NCI-H460 (cell line): ENCODE data around the gene TRIM15. TPM values are rescaled to one million over a fixed set of nuclear protein-coding genes. Genes with fewer than 3 reads are reported as not detected.

ENCODE experiments used
- DNase-seq: peaks from one replicate; pipeline ENCODE4 v3.0.0-alpha.2; 2016; ENCODE audit warnings: low read depth; ENCODE audit errors: extremely low read depth
- total RNA-seq: library from RNA; depleted of rRNA; stranded (reverse); fragments of >200 nt; shearing (Covaris generic); gene quantifications from 2 replicates; pipeline ENCODE4 v1.2.3, GENCODE V29; 2014

Gene TRIM15
- total RNA-seq, 1 experiment from 2014 or later, result not detected

DNA sequence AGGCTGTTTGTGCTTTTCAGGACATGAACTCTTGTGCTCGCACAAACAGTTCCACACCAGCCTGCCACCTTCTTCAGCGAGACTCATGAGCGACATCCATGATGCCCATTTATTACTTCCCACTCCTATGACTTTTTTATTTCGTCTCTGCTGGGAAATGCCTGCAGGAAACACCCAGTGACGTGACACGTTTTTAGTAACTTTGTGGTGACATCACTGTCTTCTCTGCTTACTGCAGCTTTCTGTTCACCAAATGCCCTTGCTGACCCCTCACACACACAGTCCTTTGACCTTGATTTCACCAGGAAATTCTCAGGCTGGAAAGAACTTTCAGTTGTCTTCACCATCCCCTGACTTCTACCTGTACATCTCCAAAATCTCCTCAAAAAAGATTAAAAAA is 18.5 kb upstream of the TRIM15 start:
- no peak for DNase-seq

DNA sequence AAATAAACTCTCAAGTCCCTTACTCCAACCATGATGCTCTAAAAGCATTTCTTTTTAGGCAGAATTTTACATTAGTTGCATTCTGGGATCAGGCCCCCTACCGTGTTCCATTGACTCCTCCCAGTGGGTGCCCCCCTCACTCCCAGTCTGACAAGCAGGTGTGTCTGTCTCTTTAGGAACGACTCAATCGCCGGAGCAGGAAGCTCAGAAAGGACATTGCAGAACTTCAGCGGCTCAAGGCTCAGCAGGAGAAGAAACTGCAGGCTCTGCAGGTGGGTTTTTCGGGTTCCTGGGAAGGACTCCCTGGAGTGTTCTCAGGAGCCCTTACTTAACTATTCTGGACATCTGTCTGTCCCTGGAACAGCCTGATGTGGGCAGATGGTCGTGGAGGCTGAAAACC is 17.5 kb upstream of the TRIM15 start:
- no peak for DNase-seq

DNA sequence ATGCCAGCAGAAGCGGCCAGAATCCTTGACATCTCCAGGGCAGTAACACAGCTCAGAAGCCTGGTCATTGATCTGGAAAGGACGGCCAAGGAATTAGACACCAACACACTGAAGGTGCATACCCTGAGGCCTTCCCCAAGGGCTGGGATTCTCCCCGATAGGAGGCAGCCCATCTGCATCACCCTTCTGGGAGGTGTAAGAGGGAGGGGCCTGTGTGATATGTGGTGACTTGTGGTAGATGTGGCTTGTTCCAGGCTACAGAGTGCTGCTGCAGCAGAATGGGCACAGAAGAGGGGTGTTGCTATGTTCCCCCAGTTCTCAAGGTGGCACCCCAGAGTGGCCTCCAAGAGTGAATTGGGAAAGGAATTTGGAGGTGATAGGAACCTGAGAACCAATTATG is 16.2 kb upstream of the TRIM15 start:
- no peak for DNase-seq

DNA sequence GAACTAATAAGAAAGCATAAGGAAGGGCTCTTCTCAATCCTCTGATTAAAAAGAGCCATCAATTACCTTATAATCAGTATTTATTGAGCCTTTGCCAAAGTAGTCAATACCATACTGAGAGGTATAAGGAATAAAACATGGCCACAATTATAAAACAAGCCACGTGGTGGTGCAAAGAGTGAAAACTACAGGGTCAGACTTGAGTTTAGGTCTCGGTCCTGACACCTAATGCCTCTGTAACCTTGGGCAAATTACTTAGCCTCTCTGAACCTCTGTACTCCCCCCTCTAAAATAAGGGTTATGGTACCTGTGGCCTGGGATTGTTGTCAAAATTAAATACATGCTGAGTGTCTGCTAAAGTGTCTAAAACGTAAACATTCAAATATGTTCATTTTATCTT is 14.1 kb upstream of the TRIM15 start:
- no peak for DNase-seq

DNA sequence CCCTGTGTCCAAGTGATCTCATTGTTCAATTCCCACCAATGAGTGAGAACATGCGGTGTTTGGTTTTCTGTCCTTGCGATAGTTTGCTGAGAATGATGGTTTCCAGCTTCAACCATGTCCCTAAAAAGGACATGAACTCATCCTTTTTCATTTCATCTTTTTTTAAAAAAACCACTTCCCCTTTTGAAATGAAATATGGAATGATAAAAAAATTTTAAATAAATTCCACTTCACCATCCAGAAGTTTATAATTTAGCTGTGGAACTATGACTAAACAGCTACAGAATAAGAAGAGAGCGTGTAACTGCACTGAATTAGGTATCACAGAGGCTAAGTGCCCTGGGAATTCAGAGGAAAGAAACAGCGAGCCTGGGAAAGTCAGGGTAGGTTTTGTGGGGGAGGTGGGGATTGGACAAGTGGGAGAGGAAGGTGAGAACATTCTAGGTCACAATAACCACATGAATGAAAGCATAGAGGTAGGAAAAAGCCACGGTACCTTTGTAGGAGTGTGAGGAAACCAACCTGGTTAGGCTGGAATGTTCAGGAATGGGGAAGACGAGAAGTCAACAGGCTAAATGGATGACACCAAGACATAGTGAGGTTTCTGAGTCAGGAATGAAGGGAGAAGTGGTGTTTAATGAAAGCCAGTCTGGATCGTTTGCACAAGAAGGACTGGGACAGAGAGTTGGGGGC is 13.3 kb upstream of the TRIM15 start:
- DNase-seq, result no peak

DNA sequence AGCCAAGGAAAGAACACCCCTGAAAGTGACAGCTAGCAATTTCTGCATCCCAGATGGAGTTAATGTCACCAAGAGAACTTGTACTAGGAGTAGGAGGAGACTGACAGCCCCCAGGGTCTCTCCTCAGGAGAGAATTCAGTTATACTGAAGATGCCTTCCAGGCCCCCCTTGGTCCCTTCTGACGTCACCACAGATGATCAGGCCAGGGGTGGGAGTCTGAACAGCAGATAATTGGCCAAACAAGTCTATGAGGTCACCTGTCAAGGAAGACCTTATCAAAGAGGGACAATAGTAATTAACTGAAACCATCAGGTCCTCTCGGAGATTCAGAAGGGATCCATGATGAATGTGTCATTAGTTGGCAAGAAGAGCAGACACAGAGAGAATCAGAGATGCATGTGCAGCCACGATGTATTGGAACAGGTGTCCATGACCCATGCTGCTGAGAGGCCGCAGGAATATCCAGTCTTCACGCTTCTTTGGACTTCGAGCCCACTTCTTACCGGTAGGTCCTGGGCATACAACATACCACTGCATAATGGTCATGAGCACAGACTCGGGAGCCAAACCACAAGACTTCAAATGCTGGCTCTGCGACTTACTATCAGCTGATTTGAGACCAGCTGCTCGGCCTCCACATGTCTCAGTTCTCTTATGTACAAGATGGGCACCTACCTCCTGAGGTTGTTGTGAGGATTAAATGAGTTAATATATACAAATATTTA is 12.5 kb upstream of the TRIM15 start:
- DNase-seq, result no peak

DNA sequence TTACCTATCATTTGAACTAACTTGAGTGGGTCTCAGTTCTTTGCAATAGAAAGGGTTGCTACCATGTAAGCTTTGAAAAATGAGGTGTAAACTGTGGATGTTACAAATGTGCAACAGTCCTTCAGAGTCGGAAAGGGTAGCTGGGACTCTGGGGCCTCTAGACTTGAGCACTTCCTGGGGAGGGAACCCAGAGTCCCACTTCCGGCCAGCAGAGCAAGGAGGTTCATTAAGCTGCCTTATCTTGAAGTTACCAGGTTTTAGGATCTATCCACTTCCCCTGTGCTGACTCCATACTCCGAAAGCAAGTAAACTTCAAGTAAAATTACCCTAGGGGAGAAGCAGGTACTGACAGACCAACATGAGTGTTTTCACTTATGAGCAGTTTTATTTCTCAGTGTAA is 11.8 kb upstream of the TRIM15 start:
- DNase-seq, result no peak

DNA sequence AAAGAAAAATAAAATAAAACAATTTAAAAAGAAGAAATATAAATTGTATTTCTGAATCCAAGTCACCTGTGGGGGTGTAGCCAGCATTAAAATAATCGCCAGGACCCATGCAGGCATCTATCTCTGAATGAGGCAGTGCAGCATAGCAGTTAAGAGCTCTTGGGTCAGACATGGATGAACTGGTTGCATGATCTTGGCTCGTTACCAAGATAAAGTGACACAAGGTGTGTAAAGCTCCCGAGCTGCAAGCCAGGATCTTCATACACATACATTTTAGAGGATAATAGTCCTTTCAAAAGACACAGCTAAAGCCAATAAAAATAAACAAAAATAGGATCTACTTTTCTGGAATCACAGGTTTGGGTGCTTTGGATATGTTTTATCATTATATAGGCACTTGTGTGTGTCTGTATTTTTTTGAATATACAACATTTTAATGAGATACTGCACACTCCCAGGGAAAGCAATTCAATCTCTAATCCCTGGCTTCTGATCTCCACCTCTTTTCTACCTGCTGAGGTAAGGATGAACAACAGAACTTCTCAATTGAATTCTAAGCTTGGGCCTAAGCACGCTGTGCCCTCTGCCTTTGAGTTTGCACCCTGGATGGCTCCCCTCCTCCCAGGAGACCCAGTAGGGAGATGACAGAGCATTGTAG is 11.2 kb upstream of the TRIM15 start:
- DNase-seq, result no peak

DNA sequence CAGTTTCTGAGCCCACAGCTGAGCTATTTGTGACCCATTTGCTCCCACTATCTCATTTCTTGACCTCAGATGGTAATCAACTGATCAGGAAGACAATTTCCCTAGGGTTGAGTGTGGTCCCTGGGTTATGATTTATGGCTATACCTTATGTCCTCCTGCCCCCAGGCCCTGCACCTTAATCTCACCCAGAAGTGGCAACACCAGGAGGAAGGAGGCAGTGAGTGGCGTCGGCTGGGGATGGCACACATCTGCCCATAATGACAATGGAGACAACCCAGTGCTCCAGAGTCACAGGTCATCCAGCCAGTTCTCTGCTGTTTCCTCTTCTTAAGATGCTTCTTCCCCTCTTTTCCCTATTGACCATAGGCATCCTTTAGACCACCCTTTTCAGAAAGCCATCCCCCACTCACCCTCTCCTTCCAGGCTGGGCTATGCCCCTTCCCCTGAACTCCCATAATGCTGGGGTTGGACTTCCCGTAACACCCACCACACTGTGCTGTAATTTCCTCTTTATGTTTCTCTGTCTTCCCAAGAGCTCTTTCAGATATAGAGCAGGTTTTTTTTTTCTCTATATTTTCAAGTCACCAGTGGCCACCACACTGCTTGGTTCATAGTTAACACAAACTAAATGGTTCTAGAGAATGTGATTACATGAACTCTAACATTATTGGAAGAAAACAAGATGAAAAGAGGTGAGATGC is 10.3 kb upstream of the TRIM15 start:
- DNase-seq, result no peak

DNA sequence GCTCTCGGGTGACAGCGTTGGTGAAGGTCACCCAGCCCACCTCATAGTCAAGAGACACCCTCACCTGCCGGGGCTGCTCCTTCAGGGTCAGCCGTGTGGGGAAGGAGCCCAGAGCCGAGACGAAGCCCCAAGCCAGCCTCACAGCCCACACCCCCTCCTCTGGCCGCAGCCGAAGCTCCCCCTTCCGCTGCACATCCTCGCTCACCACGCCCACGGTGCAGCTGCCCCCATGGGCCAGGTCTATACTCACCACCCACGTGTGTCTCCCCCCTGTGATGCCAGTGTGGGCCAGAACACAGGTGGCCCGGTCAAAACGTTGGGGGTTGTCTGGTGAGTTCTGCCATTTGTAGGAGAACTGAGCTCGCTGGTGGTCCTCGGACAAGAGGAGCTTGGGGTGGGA is 9.3 kb upstream of the TRIM15 start:
- no peak for DNase-seq

DNA sequence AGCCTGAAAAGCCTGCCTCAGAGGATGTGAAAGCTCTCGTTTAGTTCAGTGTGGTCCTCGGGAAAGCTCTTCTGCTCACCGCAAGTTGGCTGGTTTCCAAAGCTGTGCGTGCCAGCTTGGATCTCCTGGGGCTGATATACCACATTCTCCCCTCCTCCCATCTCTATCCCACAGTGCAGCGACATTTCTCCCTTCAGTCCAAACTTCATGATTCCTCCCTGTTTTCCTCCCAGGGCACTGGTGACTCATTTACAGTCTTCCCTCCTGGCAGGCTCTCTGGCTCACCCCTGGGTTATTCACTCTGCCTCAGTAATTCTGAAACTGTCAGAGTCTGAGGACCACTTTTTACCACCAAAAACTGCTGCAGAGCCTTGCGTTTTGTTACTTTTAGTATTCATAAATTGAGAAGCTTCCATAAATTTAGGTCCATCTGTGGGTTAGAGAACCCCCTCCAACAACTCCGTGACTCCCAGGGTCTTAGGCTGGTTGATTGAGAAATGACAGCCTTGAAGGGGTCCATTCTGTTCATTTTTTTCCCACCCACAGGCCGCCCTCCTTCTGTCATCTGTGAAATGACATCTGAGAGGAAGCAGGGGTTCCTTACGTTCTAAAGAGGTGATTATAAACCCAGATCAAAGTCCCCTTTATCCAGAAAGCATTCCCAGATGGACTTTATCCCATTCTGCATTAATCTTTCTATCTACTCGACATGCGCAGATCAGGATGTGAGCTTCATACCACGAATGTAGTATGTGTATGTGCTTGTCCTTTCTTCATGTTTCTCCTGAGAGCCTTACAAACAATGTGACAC is 8.4 kb upstream of the TRIM15 start:
- no peak for DNase-seq

DNA sequence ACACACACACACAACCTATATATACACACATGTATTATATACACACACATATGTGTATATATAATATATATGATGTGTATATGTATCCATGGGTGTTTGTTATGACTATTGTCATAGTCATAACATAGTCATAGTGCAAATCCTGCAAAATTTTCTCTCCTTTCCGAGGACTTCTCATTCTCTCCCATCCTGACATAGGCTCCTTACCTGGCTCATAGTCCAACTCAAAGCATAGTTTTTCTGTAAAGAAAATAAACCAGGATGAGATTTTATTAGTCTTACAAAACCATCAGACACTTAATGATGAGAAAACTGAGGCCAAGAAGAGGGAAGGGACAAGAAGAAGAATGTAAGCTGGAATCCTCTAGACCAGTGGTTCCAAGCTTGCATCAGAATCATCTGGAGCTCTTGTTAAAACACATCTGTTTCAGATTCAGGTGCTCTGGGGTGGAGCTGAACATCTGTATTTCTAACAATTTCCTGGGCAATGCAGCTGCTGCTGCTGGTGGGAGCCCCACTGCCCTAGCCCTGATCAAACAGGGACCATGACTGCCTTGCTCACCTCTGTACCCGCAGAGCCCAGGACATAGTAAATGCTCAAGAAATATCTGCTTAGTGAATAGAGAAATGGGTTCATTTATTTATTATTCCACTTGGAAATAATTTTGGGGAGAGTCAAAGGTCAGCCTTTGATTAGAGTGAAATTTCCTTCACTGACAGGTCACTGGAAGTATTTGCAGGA is 7.7 kb upstream of the TRIM15 start:
- DNase-seq, result no peak

DNA sequence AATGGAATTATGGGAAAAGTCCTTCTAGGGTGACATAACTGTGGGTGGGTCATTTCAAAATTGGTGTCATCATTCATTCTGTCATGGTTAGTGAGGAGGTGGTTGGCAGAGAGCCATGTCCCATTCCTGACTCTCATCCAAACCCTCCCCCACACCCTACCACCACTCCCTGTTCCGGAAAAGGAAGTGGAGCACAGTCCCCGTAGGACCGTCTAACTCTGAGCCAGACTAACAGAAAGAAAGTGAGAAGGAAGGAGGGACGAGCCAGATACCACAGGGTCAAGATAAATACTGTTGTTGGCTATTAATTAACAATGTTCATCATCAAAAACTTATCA is 7.1 kb upstream of the TRIM15 start:
- DNase-seq, result peak; percentile 18

DNA sequence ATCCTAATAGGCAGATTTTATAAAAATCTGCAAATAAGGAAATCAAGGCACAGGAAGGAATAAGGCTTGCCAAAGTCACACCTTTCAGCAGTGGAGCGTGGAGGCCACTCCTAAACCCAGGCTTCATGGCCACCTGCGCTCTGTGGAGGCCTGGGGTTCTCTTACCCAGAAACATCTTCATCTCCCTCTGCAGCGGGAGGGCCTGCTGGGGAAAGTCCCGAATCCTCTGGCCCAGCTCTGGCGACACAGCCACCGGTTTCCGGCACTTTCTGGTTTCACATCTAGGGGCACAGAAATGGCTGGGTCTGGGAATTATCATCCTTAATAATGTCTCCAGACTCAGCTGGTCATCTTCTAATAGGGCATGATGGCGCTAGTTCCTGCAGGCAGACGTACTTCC is 6.6 kb upstream of the TRIM15 start:
- no peak for DNase-seq

DNA sequence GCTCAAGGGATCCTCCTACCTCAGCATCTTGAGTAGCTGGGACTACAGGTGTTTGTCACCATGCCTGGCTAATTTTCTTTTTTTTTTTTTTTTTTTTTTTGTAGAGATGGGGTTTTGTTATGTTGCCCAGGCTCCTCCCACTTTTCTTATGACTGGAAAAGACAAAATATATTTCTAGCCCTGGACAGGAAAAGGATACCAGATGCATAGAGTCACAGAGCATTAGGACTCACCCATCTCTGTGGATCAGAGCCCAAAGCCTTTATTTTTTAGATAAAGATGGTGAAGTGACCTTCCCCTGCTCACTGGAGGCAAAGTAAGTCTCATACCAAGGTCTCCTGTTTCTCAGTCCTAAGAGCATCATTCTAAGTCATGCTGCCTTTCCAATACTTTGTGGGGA is 5.8 kb upstream of the TRIM15 start:
- no peak for DNase-seq

DNA sequence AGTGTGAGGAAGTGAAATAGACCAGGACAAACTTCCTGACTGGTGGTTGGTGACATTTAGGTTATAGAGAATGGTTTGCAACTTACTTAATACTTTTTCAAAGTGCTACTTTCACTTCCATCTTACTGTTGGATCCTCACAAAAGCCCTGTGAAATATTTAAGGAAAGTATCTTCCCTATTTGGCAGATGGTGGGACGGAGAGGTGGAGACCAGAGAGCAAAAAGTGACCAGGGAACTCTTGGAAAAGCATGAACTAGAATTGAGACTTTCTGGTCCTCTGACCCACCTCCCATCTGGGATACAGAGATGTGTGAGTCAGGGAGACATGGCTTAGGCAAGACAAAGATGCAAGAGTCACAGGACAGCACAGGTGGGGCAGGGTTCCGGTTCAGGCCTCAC is 5.3 kb upstream of the TRIM15 start:
- no peak for DNase-seq

DNA sequence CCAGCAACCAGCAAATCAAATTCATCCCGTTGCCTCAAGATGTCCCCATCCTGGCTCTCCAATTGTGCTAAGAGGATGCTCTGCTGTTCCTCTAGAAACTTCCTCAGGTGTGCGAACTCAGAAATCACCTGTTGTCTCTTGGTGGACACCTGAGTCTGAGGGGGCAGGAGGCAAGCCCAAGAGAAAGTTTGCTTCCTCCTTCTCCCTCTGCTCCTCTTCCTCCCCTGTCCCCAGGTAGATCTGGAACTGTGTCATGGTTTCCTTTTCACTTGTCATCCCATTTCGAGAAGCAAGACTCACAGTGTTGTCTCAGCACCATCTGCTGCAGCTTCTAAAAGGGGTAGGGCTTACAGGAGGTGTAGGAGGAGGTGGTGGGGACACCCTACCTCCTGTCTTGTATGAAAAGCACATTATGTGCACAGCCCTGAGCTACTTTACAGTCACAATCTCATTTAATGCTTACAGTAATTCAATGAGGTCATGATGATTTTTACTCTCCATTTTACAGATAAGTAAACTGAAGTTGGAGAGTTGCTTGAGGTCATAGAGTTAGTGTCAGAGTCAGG is 4.8 kb upstream of the TRIM15 start:
- no peak for DNase-seq

DNA sequence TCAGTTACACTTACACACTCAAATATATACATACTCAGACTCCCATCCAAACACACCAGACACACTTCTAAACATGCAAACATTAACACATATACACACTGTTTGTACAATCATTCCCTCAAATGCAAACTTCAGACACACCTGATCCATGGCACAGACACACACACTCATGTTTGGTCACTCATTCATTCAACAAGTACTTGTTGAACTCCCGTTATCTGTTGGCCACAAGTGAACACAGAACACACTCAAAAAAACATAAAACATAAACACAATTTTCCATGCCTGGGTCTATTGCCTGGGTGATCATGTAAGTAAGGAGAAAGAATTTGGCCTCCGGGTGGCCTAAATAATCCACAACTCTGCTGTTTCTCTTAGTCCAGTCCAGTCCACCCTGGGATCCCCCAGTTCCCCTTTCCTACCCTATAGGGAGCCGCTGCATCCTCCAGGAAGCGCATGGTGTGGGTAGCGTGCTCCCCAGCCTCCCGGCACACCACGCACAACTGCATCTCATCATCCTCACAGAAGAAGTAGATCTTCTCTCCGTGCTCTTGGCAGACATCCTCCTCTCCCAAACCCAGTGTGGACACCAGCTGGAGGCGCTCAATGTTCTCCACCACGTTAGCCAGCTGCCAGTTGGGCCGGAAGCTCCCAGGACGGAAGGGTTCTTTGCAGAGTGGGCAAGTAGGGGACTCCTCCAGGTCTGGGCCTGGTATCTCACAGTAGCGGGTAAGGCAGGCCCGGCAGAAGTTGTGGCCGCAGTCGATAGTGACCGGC is 3.1 kb upstream of the TRIM15 start:
- no peak for DNase-seq
